ENCODE data around the gene SLC48A1. TPM values are rescaled to one million over a fixed set of nuclear protein-coding genes. Genes with fewer than 3 reads are reported as not detected.

Gene SLC48A1
- total RNA-seq, 1 experiment from 2014 or later: 20.0 TPM

DNA sequence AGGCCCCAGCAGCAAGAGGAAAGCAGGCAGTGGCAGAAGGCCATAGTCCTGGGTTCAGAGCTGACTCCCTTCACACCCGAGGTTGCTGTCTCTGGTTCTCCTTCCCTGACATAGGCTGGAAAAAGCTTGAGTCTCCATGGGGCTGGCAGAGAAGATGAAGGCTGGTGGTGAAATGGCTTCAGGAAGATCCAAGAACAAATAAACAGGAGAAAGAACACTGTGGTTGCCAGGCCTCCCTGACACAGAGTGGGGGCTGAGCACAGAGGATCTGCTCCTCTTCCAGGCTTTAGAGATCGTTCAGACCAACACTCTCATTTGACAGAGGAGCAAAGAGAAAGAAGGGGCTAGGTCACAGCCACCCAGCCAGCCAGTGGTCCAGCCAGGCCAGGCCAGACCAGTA, 32.4 kb downstream of the SLC48A1 start:
- no peaks in the 10 kb centered on the region for H4K20me1 ChIP-seq (ENCODE audit: insufficient read depth)
- no TSS peak for BruUV-seq (replicated peaks)
- peaks cover 17 to 28% of the 10 kb centered on the region in 2 experiments; a peak in 3 of 4 replicates for H3K4me1 ChIP-seq (ENCODE audit: control insufficient read depth in 1 of 2, insufficient read depth in 2 of 2, low read length in 2 of 2)
- no peak overlapping the region for H2AFZ ChIP-seq (ENCODE audit: low read depth, low read length, poor library complexity, severe bottlenecking)
- no peak overlapping the region for H3K27ac ChIP-seq (ENCODE audit: low read depth, low read length)
- no peak overlapping the region for H3K4me2 ChIP-seq (ENCODE audit: low read length)
- ChIA-PET CTCF (no interaction called here), POLR2A (no interaction called here), RAD21 (ENCODE audit: low non-redundant PET in 1 of 2, low total read pairs in 2 of 2, uncharacterized antibody in 2 of 2, unreplicated experiment in 2 of 2) (no interaction called here)
- intact Hi-C loops (cut with micrococcal nuclease): no loop called here
- no peaks in the 10 kb centered on the region for H3K9me3 ChIP-seq (ENCODE audit: control insufficient read depth in 1 of 2, insufficient read depth in 1 of 2, low read depth in 1 of 2, low read length in 2 of 2)
- no peak for DNase-seq (ENCODE audit: low read depth, low spot score)
- no peaks in the 10 kb centered on the region for H3K9me2 ChIP-seq (ENCODE audit: insufficient read depth)
- no peak for ATAC-seq
- no peak overlapping the region for H3K9ac ChIP-seq (ENCODE audit: low read length)
- TF ChIP-seq ZFX (IDR thresholded peaks at IDR 0.05) (no peak), CEBPB (IDR thresholded peaks at IDR 0.05; ENCODE audit: low read depth) (no peak), ELF1 (IDR thresholded peaks at IDR 0.05; ENCODE audit: borderline replicate concordance, low read depth) (no peak), POLR2AphosphoS5 (IDR thresholded peaks at IDR 0.05; ENCODE audit: low read depth, low read length) (no peak), TCF7L2 (IDR thresholded peaks at IDR 0.05; ENCODE audit: borderline replicate concordance, extremely low read depth, insufficient read depth, insufficient read length) (no peak), JUND (IDR thresholded peaks at IDR 0.05) (no peak), YY1 (IDR thresholded peaks at IDR 0.05; ENCODE audit: extremely low read depth, insufficient replicate concordance, low read depth, low read length) (no peak), POLR2A (IDR thresholded peaks at IDR 0.05; ENCODE audit: borderline replicate concordance, extremely low read depth, insufficient read depth, insufficient read length) (no peak), SP1 (IDR thresholded peaks at IDR 0.05; ENCODE audit: low read depth) (no peak), SRF (IDR thresholded peaks at IDR 0.05; ENCODE audit: low read depth) (no peak)
- TF ChIP-seq, protein P1, sequence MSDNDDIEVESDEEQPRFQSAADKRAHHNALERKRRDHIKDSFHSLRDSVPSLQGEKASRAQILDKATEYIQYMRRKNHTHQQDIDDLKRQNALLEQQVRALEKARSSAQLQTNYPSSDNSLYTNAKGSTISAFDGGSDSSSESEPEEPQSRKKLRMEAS (IDR thresholded peaks at IDR 0.05): no peak
- peaks cover 46% of the 10 kb centered on the region for H3K79me2 ChIP-seq (ENCODE audit: insufficient read depth, low read length)
- H3K4me3 ChIP-seq (replicated peaks in 1 of 2; ENCODE audit: low read depth in 1 of 2, low read length in 2 of 2): no peak overlapping the region
- no peaks in the 10 kb centered on the region for H3K27me3 ChIP-seq (ENCODE audit: insufficient read depth, low read length)
- H3K36me3 ChIP-seq (ENCODE audit: control insufficient read depth in 1 of 2, insufficient read depth in 2 of 2, low read length in 2 of 2): no peaks in the 10 kb centered on the region

DNA sequence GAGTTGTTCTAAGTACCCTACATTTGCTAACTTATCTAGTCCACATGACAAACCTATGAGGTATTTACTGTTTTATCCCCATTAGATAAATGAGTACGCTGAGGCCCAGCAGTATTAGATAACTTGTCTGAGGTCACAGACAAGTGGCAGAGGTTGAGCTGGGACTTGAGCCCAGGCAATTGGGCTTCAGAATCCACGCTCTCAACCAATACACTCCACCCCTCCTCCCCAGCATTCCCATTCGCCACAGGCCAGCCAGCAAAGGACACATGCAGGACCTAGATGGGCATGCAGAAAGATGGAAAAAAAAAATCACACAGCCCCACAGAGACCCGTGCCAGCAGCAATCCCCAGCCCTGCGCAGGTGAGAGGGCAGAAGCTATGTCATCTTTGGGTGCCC, 34.3 kb downstream of the SLC48A1 start:
- no peak overlapping the region for H3K9ac ChIP-seq (ENCODE audit: low read length)
- H2AFZ ChIP-seq (ENCODE audit: low read depth, low read length, poor library complexity, severe bottlenecking): no peak overlapping the region
- ChIA-PET RAD21 (ENCODE audit: low non-redundant PET in 1 of 2, low total read pairs in 2 of 2, uncharacterized antibody in 2 of 2, unreplicated experiment in 2 of 2) (interaction anchor here in 1 of 2 experiments (0.6 kb wide), 1 partner anchor 26 kb away, joined by 4 read pairs; no protein-coding TSS in a partner anchor), POLR2A (no interaction called here), CTCF (interaction anchor here (2.0 kb wide), 1 partner anchor 31 kb away, joined by 14 read pairs; no protein-coding TSS in a partner anchor)
- TF ChIP-seq YY1 (IDR thresholded peaks at IDR 0.05; ENCODE audit: extremely low read depth, insufficient replicate concordance, low read depth, low read length) (no peak), EGR1 (IDR thresholded peaks at IDR 0.05; ENCODE audit: low read depth) (no peak), POLR2AphosphoS5 (IDR thresholded peaks at IDR 0.05; ENCODE audit: low read depth, low read length) (no peak), ELF1 (IDR thresholded peaks at IDR 0.05; ENCODE audit: borderline replicate concordance, low read depth) (no peak), CBX3 (IDR thresholded peaks at IDR 0.05; ENCODE audit: low read depth) (no peak), EZH2 (IDR thresholded peaks at IDR 0.05) (no peak), ZNF274 (IDR thresholded peaks at IDR 0.05; ENCODE audit: low read depth, low read length) (no peak), CEBPB (IDR thresholded peaks at IDR 0.05; ENCODE audit: low read depth) (no peak), SRF (IDR thresholded peaks at IDR 0.05; ENCODE audit: low read depth) (no peak)
- TF ChIP-seq, protein P2, sequence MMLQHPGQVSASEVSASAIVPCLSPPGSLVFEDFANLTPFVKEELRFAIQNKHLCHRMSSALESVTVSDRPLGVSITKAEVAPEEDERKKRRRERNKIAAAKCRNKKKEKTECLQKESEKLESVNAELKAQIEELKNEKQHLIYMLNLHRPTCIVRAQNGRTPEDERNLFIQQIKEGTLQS (IDR thresholded peaks at IDR 0.05): no peak
- TF ChIP-seq, protein P1 (IDR thresholded peaks at IDR 0.05): no peak
- H3K9me3 ChIP-seq (ENCODE audit: control insufficient read depth in 1 of 2, insufficient read depth in 1 of 2, low read depth in 1 of 2, low read length in 2 of 2): no peaks in the 10 kb centered on the region
- no peaks in the 10 kb centered on the region for H4K20me1 ChIP-seq (ENCODE audit: insufficient read depth)
- H3K79me2 ChIP-seq (ENCODE audit: insufficient read depth, low read length): peaks cover 65% of the 10 kb centered on the region
- no peak for ATAC-seq
- H3K36me3 ChIP-seq (ENCODE audit: control insufficient read depth in 1 of 2, insufficient read depth in 2 of 2, low read length in 2 of 2): no peaks in the 10 kb centered on the region
- H3K27me3 ChIP-seq (ENCODE audit: insufficient read depth, low read length): no peaks in the 10 kb centered on the region
- no peak overlapping the region for H3K27ac ChIP-seq (ENCODE audit: low read depth, low read length)
- no TSS peak for BruUV-seq (replicated peaks)
- no peaks in the 10 kb centered on the region for H3K9me2 ChIP-seq (ENCODE audit: insufficient read depth)
- no peak for DNase-seq (ENCODE audit: low read depth, low spot score)
- no peak overlapping the region for H3K4me2 ChIP-seq (ENCODE audit: low read length)
- no peak overlapping the region for H3K4me3 ChIP-seq (replicated peaks in 1 of 2; ENCODE audit: low read depth in 1 of 2, low read length in 2 of 2)
- intact Hi-C loops (cut with micrococcal nuclease): no loop called here
- H3K4me1 ChIP-seq (ENCODE audit: control insufficient read depth in 1 of 2, insufficient read depth in 2 of 2, low read length in 2 of 2): peaks cover 27 to 47% of the 10 kb centered on the region in 2 experiments
